ENCODE data around the gene TMC1.

GRCh38 chr9:72823971-72824370 lies 302.6 kb downstream of the TMC1 start:
- TF ChIP-seq CTCF (conservative IDR thresholded peaks at IDR 0.05) (no peak), ZFX (IDR thresholded peaks at IDR 0.05) (no peak)
